Memory B cell (primary cell): ENCODE data around the gene CDPF1.

Experiments used
- ATAC-seq: fragments of 150-1000 bp; cut with Tn5 transposase; 2 replicates; pipeline ENCODE4 v1.10.0; 2021; ENCODE audit warnings: low read depth, mild to moderate bottlenecking, moderate library complexity
- DNase-seq, 2 donors: peaks; one replicate each; pipeline ENCODE4 v3.0.0; 2022; ENCODE audit warnings: low spot score in 2 of 2
- H3K27ac Mint-ChIP-seq: one replicate; pipeline ENCODE4 v1.8.0; 2022; ENCODE audit warnings: mild to moderate bottlenecking, moderate library complexity, mixed read lengths
- H3K27me3 Mint-ChIP-seq: one replicate; pipeline ENCODE4 v1.8.0; 2022; ENCODE audit warnings: mixed read lengths
- H3K36me3 Mint-ChIP-seq: one replicate; pipeline ENCODE4 v1.8.0; 2022; ENCODE audit warnings: mild to moderate bottlenecking, mixed read lengths
- H3K4me1 Mint-ChIP-seq: one replicate; pipeline ENCODE4 v1.8.0; 2022; ENCODE audit warnings: mixed read lengths
- H3K4me3 Mint-ChIP-seq: one replicate; pipeline ENCODE4 v1.8.0; 2022; ENCODE audit warnings: mild to moderate bottlenecking, moderate library complexity, mixed read lengths
- H3K9me3 Mint-ChIP-seq: one replicate; pipeline ENCODE4 v1.8.0; 2022; ENCODE audit warnings: mixed read lengths

CDPF1 gene

GRCh38 chr22:46250035-46250782 lies at the start of gene CDPF1:
Gene CDPF1 (minus strand): TSS chr22:46250293. CDS start chr22:46248284, 2,009 bp downstream.
- H3K4me3 Mint-ChIP-seq = peak within 1 kb of the TSS; percentile 86
- H3K27me3 Mint-ChIP-seq = no peaks in the 10 kb centered on the region
- H3K27ac Mint-ChIP-seq = peak within 1 kb of the TSS; percentile 67
- no peaks in the 10 kb centered on the region for H3K9me3 Mint-ChIP-seq
- peaks cover 17% of the 10 kb centered on the region for H3K4me1 Mint-ChIP-seq
- ATAC-seq = peak; percentile 93
- H3K36me3 Mint-ChIP-seq = peaks cover 2% of the 10 kb centered on the region
- DNase-seq = peak; percentile 79 to 85

GRCh38 chr22:46299101-46299500 lies 49.0 kb upstream of the CDPF1 start:
- H3K27ac Mint-ChIP-seq = no peak overlapping the region
- H3K4me1 Mint-ChIP-seq = peaks cover 18% of the 10 kb centered on the region

GRCh38 chr22:46297151-46297812 lies 47.2 kb upstream of the CDPF1 start:
- Mint-ChIP-seq H3K27ac (no peak overlapping the region), H3K4me3 (peak overlapping the region; percentile 76), H3K9me3 (no peaks in the 10 kb centered on the region), H3K27me3 (peaks cover 8% of the 10 kb centered on the region), H3K36me3 (peaks cover 3% of the 10 kb centered on the region), H3K4me1 (peaks cover 26% of the 10 kb centered on the region)
- ATAC-seq (no peak), DNase-seq (no peak)

More at GRCh38 chr22:46299101-46299500, 49.0 kb upstream of the CDPF1 start:
- ATAC-seq (no peak), DNase-seq (no peak)
- Mint-ChIP-seq H3K9me3 (no peaks in the 10 kb centered on the region), H3K27me3 (peaks cover 8% of the 10 kb centered on the region), H3K4me3 (no peak overlapping the region), H3K36me3 (no peaks in the 10 kb centered on the region)

GRCh38 chr22:46296257-46297150 lies 46.4 kb upstream of the CDPF1 start, which contains the start of gene GTSE1:
Gene GTSE1 (plus strand): TSS chr22:46296870. CDS start chr22:46297401, 531 bp downstream.
- ATAC-seq (peak; percentile 96), DNase-seq (peak; percentile 88 to 93)
- H3K9me3 Mint-ChIP-seq = no peaks in the 10 kb centered on the region
- peak within 1 kb of the TSS; percentile 91 for H3K4me3 Mint-ChIP-seq
- peak within 1 kb of the TSS; percentile 96 for H3K27ac Mint-ChIP-seq
- peaks cover 5% of the 10 kb centered on the region for H3K36me3 Mint-ChIP-seq
- H3K4me1 Mint-ChIP-seq = peaks cover 27% of the 10 kb centered on the region
- H3K27me3 Mint-ChIP-seq = peaks cover 8% of the 10 kb centered on the region

DNA sequence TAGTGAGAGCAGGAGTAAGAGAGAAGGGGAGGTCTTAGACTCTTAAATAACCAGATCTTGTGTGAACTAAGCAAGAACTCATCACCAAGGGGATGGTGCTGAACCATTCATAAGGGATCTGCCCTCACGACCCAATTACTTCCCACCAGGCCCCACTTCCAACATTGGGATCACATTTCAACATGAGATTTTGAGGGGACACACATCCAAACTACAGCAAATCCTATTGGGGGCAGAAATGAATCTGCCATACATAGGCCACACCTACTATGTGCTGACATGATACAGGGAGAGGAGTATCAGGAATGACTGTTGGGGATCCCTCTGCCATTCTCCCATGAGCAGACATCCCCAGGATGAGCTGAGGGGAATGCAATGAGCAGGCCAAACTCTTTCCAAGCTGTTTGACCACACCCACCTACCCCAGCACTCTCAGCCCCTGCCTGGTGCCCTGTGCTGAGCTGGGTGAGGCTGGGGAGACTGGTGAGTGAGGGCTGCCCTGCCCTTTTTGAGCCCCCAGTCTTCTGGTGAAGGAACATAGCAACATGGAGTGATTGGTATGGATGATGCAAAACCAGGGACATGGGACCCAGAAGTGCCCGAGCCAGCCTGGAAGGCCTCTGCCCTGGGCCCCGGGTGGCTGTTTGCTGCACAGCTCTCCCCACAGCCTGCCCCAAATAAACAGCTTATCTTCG lies 45.3 kb upstream of the CDPF1 start:
- peaks cover 8% of the 10 kb centered on the region for H3K27me3 Mint-ChIP-seq
- no peaks in the 10 kb centered on the region for H3K9me3 Mint-ChIP-seq
- ATAC-seq (no peak), DNase-seq (no peak)
- H3K4me3 Mint-ChIP-seq = peak overlapping the region; percentile 91
- peak overlapping the region; percentile 96 for H3K27ac Mint-ChIP-seq
- peaks cover 7% of the 10 kb centered on the region for H3K36me3 Mint-ChIP-seq
- H3K4me1 Mint-ChIP-seq = peaks cover 30% of the 10 kb centered on the region

- Mint-ChIP-seq H3K4me3 (no peak overlapping the region), H3K9me3 (peaks cover 3% of the 10 kb centered on the region), H3K36me3 (peaks cover 7% of the 10 kb centered on the region), H3K4me1 (peaks cover 35% of the 10 kb centered on the region), H3K27me3 (peaks cover 6% of the 10 kb centered on the region), H3K27ac (peak overlapping the region; percentile 96)
- DNase-seq = no peak
- no peak for ATAC-seq
These were observed 44.7 kb upstream of the CDPF1 start for GRCh38 chr22:46294784-46295183.

- DNase-seq (no peak), ATAC-seq (no peak)
- H3K4me3 Mint-ChIP-seq = no peak overlapping the region
- H3K9me3 Mint-ChIP-seq = peaks cover 3% of the 10 kb centered on the region
- H3K27ac Mint-ChIP-seq = no peak overlapping the region
- peaks cover 2% of the 10 kb centered on the region for H3K27me3 Mint-ChIP-seq
- H3K36me3 Mint-ChIP-seq = peaks cover 7% of the 10 kb centered on the region
- peaks cover 38% of the 10 kb centered on the region for H3K4me1 Mint-ChIP-seq
These were observed 43.6 kb upstream of the CDPF1 start for GRCh38 chr22:46293577-46294260.

GRCh38 chr22:46292732-46293131 lies 42.6 kb upstream of the CDPF1 start:
- H3K4me1 Mint-ChIP-seq = peaks cover 46% of the 10 kb centered on the region
- H3K4me3 Mint-ChIP-seq = peak overlapping the region; percentile 9
- no peaks in the 10 kb centered on the region for H3K27me3 Mint-ChIP-seq
- H3K27ac Mint-ChIP-seq = peak overlapping the region; percentile 58
- peaks cover 3% of the 10 kb centered on the region for H3K9me3 Mint-ChIP-seq
- H3K36me3 Mint-ChIP-seq = peaks cover 7% of the 10 kb centered on the region
- no peak for DNase-seq
- ATAC-seq = no peak

DNA sequence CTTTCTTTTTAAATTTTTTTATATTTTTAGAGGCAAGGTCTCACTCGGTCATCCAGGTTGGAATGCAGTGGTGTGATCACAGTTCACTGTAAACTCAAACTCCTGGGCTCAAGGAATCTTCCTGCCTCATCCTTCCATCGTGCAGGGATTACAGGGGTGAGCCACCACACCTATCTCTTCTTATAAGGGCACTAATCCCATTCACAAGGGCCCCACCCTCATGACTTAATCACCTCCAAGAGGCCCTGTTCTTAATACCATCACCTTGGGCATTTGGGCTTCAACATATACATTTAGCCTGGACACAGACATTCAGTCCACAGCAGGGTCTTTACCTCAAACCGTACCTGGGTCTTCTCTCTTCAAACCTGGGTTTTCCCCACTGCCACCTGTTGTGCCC lies 42.1 kb upstream of the CDPF1 start:
- ATAC-seq = no peak
- Mint-ChIP-seq H3K4me3 (no peak overlapping the region), H3K9me3 (peaks cover 3% of the 10 kb centered on the region), H3K4me1 (peaks cover 50% of the 10 kb centered on the region), H3K36me3 (peaks cover 10% of the 10 kb centered on the region), H3K27ac (peak overlapping the region; percentile 58), H3K27me3 (no peaks in the 10 kb centered on the region)
- no peak for DNase-seq

- Mint-ChIP-seq H3K9me3 (peaks cover 3% of the 10 kb centered on the region), H3K27ac (peak overlapping the region; percentile 78), H3K36me3 (peaks cover 10% of the 10 kb centered on the region), H3K27me3 (no peaks in the 10 kb centered on the region), H3K4me1 (peaks cover 48% of the 10 kb centered on the region), H3K4me3 (no peak overlapping the region)
- DNase-seq (no peak), ATAC-seq (no peak)
These were observed 41.0 kb upstream of the CDPF1 start for GRCh38 chr22:46290843-46291785.

DNA sequence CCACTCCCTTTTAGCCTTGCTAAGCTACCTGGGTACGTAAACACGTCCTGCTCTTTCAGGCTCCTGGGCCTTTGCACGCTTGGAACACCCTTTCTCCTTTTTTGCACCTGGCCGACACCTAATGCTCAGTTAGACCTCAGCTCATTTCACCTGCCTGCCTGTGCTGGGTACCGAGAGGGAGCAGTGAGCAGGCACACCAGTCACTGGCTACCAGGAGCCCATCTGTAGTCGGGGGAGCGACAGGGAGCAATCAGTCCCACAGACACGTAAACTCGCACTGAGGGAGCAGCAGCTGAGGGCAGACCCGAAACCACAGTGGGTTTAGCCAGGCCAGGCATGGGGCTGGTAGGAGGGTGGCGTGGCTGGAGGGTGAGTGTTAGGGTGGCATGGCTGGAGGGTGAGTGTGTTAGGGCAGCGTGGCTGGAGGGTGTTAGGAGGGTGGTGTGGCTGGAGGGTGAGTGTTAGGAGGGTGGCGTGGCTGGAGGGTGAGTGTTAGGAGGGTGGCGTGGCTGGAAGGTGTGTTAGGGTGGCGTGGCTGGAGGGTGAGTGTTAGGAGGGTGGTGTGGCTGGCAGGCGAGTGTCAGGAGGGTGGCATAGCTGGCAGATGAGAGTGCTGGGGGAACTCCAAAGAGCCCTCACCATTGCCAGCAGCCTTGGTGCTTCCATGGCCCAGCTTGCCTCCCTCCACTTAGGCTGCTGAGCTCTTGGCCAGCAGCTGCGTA lies 40.2 kb upstream of the CDPF1 start:
- H3K36me3 Mint-ChIP-seq = peaks cover 10% of the 10 kb centered on the region
- ATAC-seq (no peak), DNase-seq (no peak)
- peaks cover 3% of the 10 kb centered on the region for H3K9me3 Mint-ChIP-seq
- no peaks in the 10 kb centered on the region for H3K27me3 Mint-ChIP-seq
- peak overlapping the region; percentile 78 for H3K27ac Mint-ChIP-seq
- no peak overlapping the region for H3K4me3 Mint-ChIP-seq
- peaks cover 39% of the 10 kb centered on the region for H3K4me1 Mint-ChIP-seq
